Right lobe of liver (tissue), 4 donors: ENCODE results near the gene ATG7.

Experiments used
- POLR2A ChIP-seq: fragments of 450-650 bp; IDR thresholded peaks from one replicate; pipeline ENCODE4 v1.6.1; 2017; ENCODE audit warnings: antibody characterized with exemption, mild to moderate bottlenecking
- TF ChIP-seq, protein P1 (sequence below), 4 donors: fragments of 200-600 bp in 3 of 4; fragments of 450-650 bp in 1 of 4; IDR thresholded peaks; one replicate each; pipeline versions ENCODE4 v1.5.1 to v1.8.0; 2016 to 2022; ENCODE audit warnings: antibody characterized with exemption in 4 of 4, mild to moderate bottlenecking in 2 of 4
- donor health status: DM: no; HTN: no; CAD: no.
- donor health status: DM: no; HTN: no; CAD: no.
- donor health status: DM: no; HTN: yes; CAD: no.

- TF ChIP-seq, protein P1, sequence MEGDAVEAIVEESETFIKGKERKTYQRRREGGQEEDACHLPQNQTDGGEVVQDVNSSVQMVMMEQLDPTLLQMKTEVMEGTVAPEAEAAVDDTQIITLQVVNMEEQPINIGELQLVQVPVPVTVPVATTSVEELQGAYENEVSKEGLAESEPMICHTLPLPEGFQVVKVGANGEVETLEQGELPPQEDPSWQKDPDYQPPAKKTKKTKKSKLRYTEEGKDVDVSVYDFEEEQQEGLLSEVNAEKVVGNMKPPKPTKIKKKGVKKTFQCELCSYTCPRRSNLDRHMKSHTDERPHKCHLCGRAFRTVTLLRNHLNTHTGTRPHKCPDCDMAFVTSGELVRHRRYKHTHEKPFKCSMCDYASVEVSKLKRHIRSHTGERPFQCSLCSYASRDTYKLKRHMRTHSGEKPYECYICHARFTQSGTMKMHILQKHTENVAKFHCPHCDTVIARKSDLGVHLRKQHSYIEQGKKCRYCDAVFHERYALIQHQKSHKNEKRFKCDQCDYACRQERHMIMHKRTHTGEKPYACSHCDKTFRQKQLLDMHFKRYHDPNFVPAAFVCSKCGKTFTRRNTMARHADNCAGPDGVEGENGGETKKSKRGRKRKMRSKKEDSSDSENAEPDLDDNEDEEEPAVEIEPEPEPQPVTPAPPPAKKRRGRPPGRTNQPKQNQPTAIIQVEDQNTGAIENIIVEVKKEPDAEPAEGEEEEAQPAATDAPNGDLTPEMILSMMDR (IDR thresholded peaks at IDR 0.05) = no peak
- TF ChIP-seq POLR2A = no peak
Observed at GRCh38 chr3:11530153-11530721, 258.0 kb downstream of the ATG7 start.
